Loucy (cell line): Measurements from ENCODE around the gene TANGO6.

Experiments used
- H2AFZ ChIP-seq: fragments of 200-600 bp; sonication (generic); 2 replicates; pipeline ENCODE4 v1.6.0; 2016; ENCODE audit warnings: antibody characterized with exemption, mild to moderate bottlenecking, low read length, moderate library complexity
- H3F3A ChIP-seq: fragments of 200-600 bp; 2 replicates; pipeline ENCODE4 v1.6.0; 2016; ENCODE audit warnings: antibody characterized with exemption, low read depth, mild to moderate bottlenecking
- H3K27me3 ChIP-seq: fragments of 200-600 bp; sonication (generic); 2 replicates; pipeline ENCODE4 v1.6.1; 2014; ENCODE audit warnings: low read length, mild to moderate bottlenecking; ENCODE audit not compliant: insufficient read depth, poor library complexity, severe bottlenecking
- H3K36me3 ChIP-seq: fragments of 200-600 bp; sonication (generic); 2 replicates; pipeline ENCODE4 v1.6.1; 2016; ENCODE audit warnings: low read length; ENCODE audit not compliant: insufficient read depth
- H3K4me1 ChIP-seq: fragments of 200-600 bp; sonication (generic); 2 replicates; pipeline ENCODE4 v1.5.1; 2014; ENCODE audit warnings: low read length, mild to moderate bottlenecking; ENCODE audit not compliant: insufficient read depth, poor library complexity, severe bottlenecking
- H3K4me2 ChIP-seq: fragments of 200-600 bp; sonication (generic); 2 replicates; pipeline ENCODE4 v1.6.0; 2014; ENCODE audit warnings: antibody characterized with exemption, low read length, low read depth, mild to moderate bottlenecking; ENCODE audit not compliant: poor library complexity, severe bottlenecking
- H3K4me3 ChIP-seq: fragments of 200-600 bp; sonication (generic); 2 replicates; pipeline ENCODE4 v1.5.1; 2014; ENCODE audit warnings: low read length, mild to moderate bottlenecking, mixed read lengths; ENCODE audit not compliant: poor library complexity, severe bottlenecking
- H3K79me2 ChIP-seq: fragments of 200-600 bp; sonication (generic); 2 replicates; pipeline ENCODE4 v1.6.1; 2014; ENCODE audit warnings: low read length; ENCODE audit not compliant: insufficient read depth
- H3K9ac ChIP-seq: fragments of 200-600 bp; sonication (generic); 2 replicates; pipeline ENCODE4 v1.6.0; 2014; ENCODE audit warnings: mild to moderate bottlenecking, low read depth, low read length, moderate library complexity; ENCODE audit not compliant: poor library complexity, severe bottlenecking
- H3K9me2 ChIP-seq: fragments of 200-600 bp; sonication (generic); replicated peaks from 2 replicates; pipeline ENCODE4 v1.6.1; 2016; ENCODE audit warnings: low read depth, low read length, mixed read lengths
- H3K9me3 ChIP-seq: fragments of 200-600 bp; sonication (generic); 2 replicates; pipeline ENCODE4 v1.6.1; 2014; ENCODE audit warnings: mild to moderate bottlenecking, antibody characterized with exemption, low read length, low read depth; ENCODE audit not compliant: insufficient read depth
- H4K20me1 ChIP-seq: fragments of 200-600 bp; sonication (generic); 2 replicates; pipeline ENCODE4 v1.6.0; 2014; ENCODE audit warnings: antibody characterized with exemption, low read length, mild to moderate bottlenecking; ENCODE audit not compliant: insufficient read depth, poor library complexity, severe bottlenecking
- EZH2phosphoT487 ChIP-seq: fragments of 200-600 bp; IDR thresholded peaks from 2 replicates; pipeline ENCODE4 v1.6.1; 2018; ENCODE audit warnings: antibody characterized with exemption, mild to moderate bottlenecking, moderate library complexity, borderline replicate concordance
- TF ChIP-seq, protein P1 (sequence below): fragments of 200-600 bp; sonication (generic); conservative IDR thresholded peaks from 2 replicates; pipeline ENCODE4 v1.5.1; 2014; ENCODE audit warnings: mild to moderate bottlenecking, antibody characterized with exemption, low read length

The TANGO6 gene

DNA sequence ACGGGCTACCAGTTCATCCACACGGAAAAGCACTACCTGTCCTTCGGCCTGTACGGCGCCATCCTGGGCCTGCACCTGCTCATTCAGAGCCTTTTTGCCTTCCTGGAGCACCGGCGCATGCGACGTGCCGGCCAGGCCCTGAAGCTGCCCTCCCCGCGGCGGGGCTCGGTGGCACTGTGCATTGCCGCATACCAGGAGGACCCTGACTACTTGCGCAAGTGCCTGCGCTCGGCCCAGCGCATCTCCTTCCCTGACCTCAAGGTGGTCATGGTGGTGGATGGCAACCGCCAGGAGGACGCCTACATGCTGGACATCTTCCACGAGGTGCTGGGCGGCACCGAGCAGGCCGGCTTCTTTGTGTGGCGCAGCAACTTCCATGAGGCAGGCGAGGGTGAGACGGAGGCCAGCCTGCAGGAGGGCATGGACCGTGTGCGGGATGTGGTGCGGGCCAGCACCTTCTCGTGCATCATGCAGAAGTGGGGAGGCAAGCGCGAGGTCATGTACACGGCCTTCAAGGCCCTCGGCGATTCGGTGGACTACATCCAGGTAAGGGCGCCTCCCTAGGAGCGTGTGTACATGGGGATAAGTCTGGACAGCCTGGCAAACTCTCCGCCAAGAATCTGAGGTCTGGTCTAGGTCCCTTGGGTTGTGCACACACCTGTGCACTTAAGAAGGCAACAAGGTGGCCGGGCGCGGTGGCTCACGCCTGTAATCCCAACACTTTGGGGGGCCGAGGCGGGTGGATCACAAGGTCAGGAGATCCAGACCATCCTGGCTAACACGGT is 266.3 kb downstream of the TANGO6 start:
- TF ChIP-seq, protein P1, sequence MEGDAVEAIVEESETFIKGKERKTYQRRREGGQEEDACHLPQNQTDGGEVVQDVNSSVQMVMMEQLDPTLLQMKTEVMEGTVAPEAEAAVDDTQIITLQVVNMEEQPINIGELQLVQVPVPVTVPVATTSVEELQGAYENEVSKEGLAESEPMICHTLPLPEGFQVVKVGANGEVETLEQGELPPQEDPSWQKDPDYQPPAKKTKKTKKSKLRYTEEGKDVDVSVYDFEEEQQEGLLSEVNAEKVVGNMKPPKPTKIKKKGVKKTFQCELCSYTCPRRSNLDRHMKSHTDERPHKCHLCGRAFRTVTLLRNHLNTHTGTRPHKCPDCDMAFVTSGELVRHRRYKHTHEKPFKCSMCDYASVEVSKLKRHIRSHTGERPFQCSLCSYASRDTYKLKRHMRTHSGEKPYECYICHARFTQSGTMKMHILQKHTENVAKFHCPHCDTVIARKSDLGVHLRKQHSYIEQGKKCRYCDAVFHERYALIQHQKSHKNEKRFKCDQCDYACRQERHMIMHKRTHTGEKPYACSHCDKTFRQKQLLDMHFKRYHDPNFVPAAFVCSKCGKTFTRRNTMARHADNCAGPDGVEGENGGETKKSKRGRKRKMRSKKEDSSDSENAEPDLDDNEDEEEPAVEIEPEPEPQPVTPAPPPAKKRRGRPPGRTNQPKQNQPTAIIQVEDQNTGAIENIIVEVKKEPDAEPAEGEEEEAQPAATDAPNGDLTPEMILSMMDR, result no peak
- Histone ChIP-seq H3K27me3 (no peaks in the 10 kb centered on the region), H3K4me2 (no peak overlapping the region), H2AFZ (no peak overlapping the region), H3K9me2 (no peaks in the 10 kb centered on the region), H3F3A (no peaks in the 10 kb centered on the region), H3K4me1 (peaks cover 10% of the 10 kb centered on the region), H4K20me1 (no peaks in the 10 kb centered on the region), H3K9ac (no peak overlapping the region), H3K36me3 (peaks cover 5% of the 10 kb centered on the region; the same call in 1 of the 2 replicates), H3K4me3 (no peak overlapping the region), H3K79me2 (no peaks in the 10 kb centered on the region), H3K9me3 (no peaks in the 10 kb centered on the region)

DNA sequence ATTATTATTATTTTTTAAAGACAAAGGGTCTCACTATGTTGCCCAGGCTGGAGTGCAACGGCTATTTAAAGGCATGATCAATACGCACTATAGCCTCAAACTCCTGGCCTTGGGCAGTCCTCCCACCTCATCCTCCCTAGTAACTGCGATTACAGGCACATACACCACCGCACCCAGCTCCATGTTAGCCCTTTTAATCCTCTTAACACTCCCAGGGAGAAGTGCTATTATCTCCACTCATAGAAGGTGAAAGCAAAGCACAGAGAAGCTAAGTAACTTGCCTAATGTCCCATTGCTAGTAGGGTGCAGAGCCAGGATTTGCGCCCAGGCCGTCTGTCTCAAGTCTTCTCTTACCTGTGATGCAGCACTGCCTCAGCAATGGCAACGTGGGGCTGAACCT is 267.1 kb downstream of the TANGO6 start:
- H4K20me1 ChIP-seq, result no peaks in the 10 kb centered on the region
- TF ChIP-seq EZH2phosphoT487, result no peak
- TF ChIP-seq, protein P1, result no peak
- no peaks in the 10 kb centered on the region for H3F3A ChIP-seq
- no peaks in the 10 kb centered on the region for H3K9me2 ChIP-seq
- no peak overlapping the region for H3K9ac ChIP-seq
- H3K27me3 ChIP-seq, result no peaks in the 10 kb centered on the region
- peaks cover 10% of the 10 kb centered on the region; the same call in 1 of the 2 replicates for H3K36me3 ChIP-seq
- no peaks in the 10 kb centered on the region for H3K9me3 ChIP-seq
- H3K4me2 ChIP-seq, result no peak overlapping the region
- peaks cover 10% of the 10 kb centered on the region for H3K4me1 ChIP-seq
- no peak overlapping the region for H2AFZ ChIP-seq
- H3K4me3 ChIP-seq, result no peak overlapping the region
- no peaks in the 10 kb centered on the region for H3K79me2 ChIP-seq

DNA sequence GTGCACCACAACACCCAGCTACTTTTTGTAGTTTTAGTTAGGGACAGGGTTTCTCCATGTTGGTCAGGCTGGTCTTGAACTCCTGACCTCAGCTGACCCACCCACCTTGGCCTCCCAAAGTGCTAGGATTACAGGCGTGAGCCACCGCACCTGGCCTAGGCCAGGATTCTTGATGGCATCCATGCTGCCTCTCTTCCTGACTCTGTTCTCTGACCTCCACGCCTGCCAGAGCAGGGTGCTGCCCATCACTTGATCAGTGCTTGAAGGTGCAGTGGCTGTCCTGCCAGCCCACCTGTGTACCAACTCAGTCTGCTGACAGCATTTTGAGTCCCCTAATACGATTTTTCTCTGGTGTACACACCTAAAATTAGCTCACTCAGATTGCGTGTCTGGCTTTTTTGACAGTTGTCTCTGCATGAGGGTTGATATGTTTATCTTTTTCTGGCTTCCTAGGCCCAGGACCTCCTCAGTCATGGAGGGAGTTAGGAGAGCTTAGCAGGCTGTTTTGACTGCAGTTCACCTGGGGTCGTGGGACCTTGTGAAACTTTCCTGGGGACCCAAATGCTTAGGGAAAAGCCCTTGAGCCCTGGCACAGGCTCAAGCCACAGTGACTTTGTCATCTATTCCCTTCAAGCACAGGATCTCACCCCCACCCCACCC is 268.0 kb downstream of the TANGO6 start:
- TF ChIP-seq, protein P1, result no peak
- TF ChIP-seq EZH2phosphoT487, result no peak
- H2AFZ ChIP-seq, result no peak overlapping the region

More for the DNA sequence above, 268.0 kb downstream of the TANGO6 start:
- Histone ChIP-seq H3K9ac (no peak overlapping the region), H3K9me3 (no peaks in the 10 kb centered on the region), H3K4me2 (no peak overlapping the region), H3F3A (no peaks in the 10 kb centered on the region), H3K9me2 (no peaks in the 10 kb centered on the region), H3K4me1 (peaks cover 4% of the 10 kb centered on the region), H4K20me1 (no peaks in the 10 kb centered on the region), H3K27me3 (no peaks in the 10 kb centered on the region), H3K36me3 (peaks cover 10% of the 10 kb centered on the region; the same call in 1 of the 2 replicates), H3K4me3 (no peak overlapping the region), H3K79me2 (no peaks in the 10 kb centered on the region)
